Karpas-422 (cell line): Measurements from ENCODE around the gene RHOBTB1. TPM values are rescaled to one million over a fixed set of nuclear protein-coding genes. Genes with fewer than 3 reads are reported as not detected.

Experiments
- DNase-seq: peaks from one replicate; pipeline ENCODE4 v3.0.0-alpha.2; 2015
- H2AFZ ChIP-seq: fragments of 200-600 bp; sonication (generic); 2 replicates; pipeline ENCODE4 v1.6.1; 2014; ENCODE audit warnings: antibody characterized with exemption, low read length, mixed read lengths
- H3K27ac ChIP-seq: fragments of 200-600 bp; sonication (generic); 2 replicates; pipeline ENCODE4 v1.5.1; 2014; ENCODE audit warnings: mild to moderate bottlenecking, low read length, moderate library complexity
- H3K27me3 ChIP-seq: fragments of 200-600 bp; sonication (generic); 2 replicates; pipeline ENCODE4 v1.6.1; 2014; ENCODE audit warnings: low read length, mixed read lengths
- H3K36me3 ChIP-seq: fragments of 200-600 bp; sonication (generic); 2 replicates; pipeline ENCODE4 v1.6.1; 2014; ENCODE audit warnings: low read length, mixed read lengths; ENCODE audit not compliant: insufficient read depth
- H3K4me1 ChIP-seq: fragments of 200-600 bp; sonication (generic); 2 replicates; pipeline ENCODE4 v1.6.1; 2014; ENCODE audit warnings: mild to moderate bottlenecking, low read length, mixed read lengths
- H3K4me2 ChIP-seq: fragments of 200-600 bp; sonication (generic); 2 replicates; pipeline ENCODE4 v1.6.1; 2014; ENCODE audit warnings: low read length, low read depth, mild to moderate bottlenecking; ENCODE audit not compliant: poor library complexity, severe bottlenecking
- H3K4me3 ChIP-seq: fragments of 200-600 bp; sonication (generic); 2 replicates; pipeline ENCODE4 v1.5.1; 2014; ENCODE audit warnings: mild to moderate bottlenecking, antibody characterized with exemption, low read length, mixed read lengths
- H3K79me2 ChIP-seq: fragments of 200-600 bp; sonication (generic); 2 replicates; pipeline ENCODE4 v1.6.1; 2014; ENCODE audit warnings: mild to moderate bottlenecking, low read length, mixed read lengths
- H3K9ac ChIP-seq: fragments of 200-600 bp; sonication (generic); 2 replicates; pipeline ENCODE4 v1.6.0; 2014; ENCODE audit warnings: low read length
- H3K9me2 ChIP-seq: fragments of 200-600 bp; sonication (generic), shearing (Covaris generic); replicated peaks from 2 replicates; pipeline ENCODE4 v1.6.0; 2014; ENCODE audit warnings: mild to moderate bottlenecking, low read length, moderate library complexity; ENCODE audit not compliant: insufficient read depth
- H3K9me3 ChIP-seq: fragments of 300-700, 200-600 bp; sonication (generic); 2 replicates; pipeline ENCODE4 v1.6.1; 2014; ENCODE audit warnings: low read length, mixed read lengths
- H4K20me1 ChIP-seq: fragments of 200-600 bp; sonication (generic); 2 replicates; pipeline ENCODE4 v1.6.1; 2014; ENCODE audit warnings: mild to moderate bottlenecking, antibody characterized with exemption, low read length, low read depth; ENCODE audit not compliant: insufficient read depth
- total RNA-seq: library from RNA; depleted of rRNA; stranded (reverse); fragments of >200 nt; shearing (Covaris generic); gene quantifications from 2 replicates; pipeline ENCODE4 v1.2.3, GENCODE V29; 2014; ENCODE audit warnings: low replicate concordance

RHOBTB1 gene
- total RNA-seq, 1 experiment from 2014 or later = not detected

GRCh38 chr10:60942134-60942787 is 1.7 kb downstream of the RHOBTB1 start:
- H3K4me3 ChIP-seq = no peak overlapping the region
- no peaks in the 10 kb centered on the region for H3K27me3 ChIP-seq
- H3K27ac ChIP-seq = no peak overlapping the region
- H2AFZ ChIP-seq = no peak overlapping the region
- no peaks in the 10 kb centered on the region for H3K4me1 ChIP-seq
- no peaks in the 10 kb centered on the region for H4K20me1 ChIP-seq
- H3K9me3 ChIP-seq = no peaks in the 10 kb centered on the region
- H3K79me2 ChIP-seq = no peaks in the 10 kb centered on the region
- no peak overlapping the region for H3K4me2 ChIP-seq
- no peaks in the 10 kb centered on the region for H3K9me2 ChIP-seq
- no peak for DNase-seq
- H3K9ac ChIP-seq = no peak overlapping the region
- no peaks in the 10 kb centered on the region for H3K36me3 ChIP-seq

- Histone ChIP-seq H3K4me1 (no peaks in the 10 kb centered on the region), H3K79me2 (no peaks in the 10 kb centered on the region), H3K9ac (no peak overlapping the region), H3K4me2 (no peak overlapping the region), H4K20me1 (no peaks in the 10 kb centered on the region), H3K9me3 (no peaks in the 10 kb centered on the region), H3K36me3 (no peaks in the 10 kb centered on the region), H2AFZ (no peak overlapping the region), H3K27ac (no peak overlapping the region), H3K9me2 (no peaks in the 10 kb centered on the region), H3K27me3 (no peaks in the 10 kb centered on the region), H3K4me3 (no peak overlapping the region)
- DNase-seq = no peak
Observed at GRCh38 chr10:60940446-60940845, 3.5 kb downstream of the RHOBTB1 start.

GRCh38 chr10:60937784-60938654 is 6.0 kb downstream of the RHOBTB1 start:
- H3K79me2 ChIP-seq = no peaks in the 10 kb centered on the region
- H3K9ac ChIP-seq = no peak overlapping the region
- no peaks in the 10 kb centered on the region for H3K27me3 ChIP-seq
- no peaks in the 10 kb centered on the region for H4K20me1 ChIP-seq
- H3K9me3 ChIP-seq = no peaks in the 10 kb centered on the region
- no peak overlapping the region for H2AFZ ChIP-seq
- no peaks in the 10 kb centered on the region for H3K9me2 ChIP-seq
- H3K4me3 ChIP-seq = no peak overlapping the region
- no peak for DNase-seq
- no peaks in the 10 kb centered on the region for H3K36me3 ChIP-seq
- H3K27ac ChIP-seq = no peak overlapping the region
- no peak overlapping the region for H3K4me2 ChIP-seq
- H3K4me1 ChIP-seq = no peaks in the 10 kb centered on the region

GRCh38 chr10:60937022-60937421 is 7.0 kb downstream of the RHOBTB1 start:
- no peak for DNase-seq
- Histone ChIP-seq H3K4me2 (no peak overlapping the region), H3K9ac (no peak overlapping the region), H3K4me1 (no peaks in the 10 kb centered on the region), H3K9me3 (no peaks in the 10 kb centered on the region), H3K27ac (no peak overlapping the region), H3K36me3 (no peaks in the 10 kb centered on the region), H4K20me1 (no peaks in the 10 kb centered on the region), H3K27me3 (no peaks in the 10 kb centered on the region), H2AFZ (no peak overlapping the region), H3K9me2 (no peaks in the 10 kb centered on the region), H3K4me3 (no peak overlapping the region), H3K79me2 (no peaks in the 10 kb centered on the region)

- Histone ChIP-seq H3K79me2 (no peaks in the 10 kb centered on the region), H4K20me1 (no peaks in the 10 kb centered on the region), H3K9me3 (no peaks in the 10 kb centered on the region), H3K4me2 (no peak overlapping the region), H3K36me3 (no peaks in the 10 kb centered on the region), H2AFZ (no peak overlapping the region), H3K27me3 (no peaks in the 10 kb centered on the region), H3K4me1 (no peaks in the 10 kb centered on the region), H3K9me2 (no peaks in the 10 kb centered on the region), H3K4me3 (no peak overlapping the region), H3K27ac (no peak overlapping the region), H3K9ac (no peak overlapping the region)
- no peak for DNase-seq
Observed at GRCh38 chr10:60934215-60935175, 9.5 kb downstream of the RHOBTB1 start.

GRCh38 chr10:60932756-60933155 is 11.2 kb downstream of the RHOBTB1 start:
- H3K27ac ChIP-seq = no peak overlapping the region
- H4K20me1 ChIP-seq = no peaks in the 10 kb centered on the region
- no peaks in the 10 kb centered on the region for H3K9me2 ChIP-seq
- H3K27me3 ChIP-seq = no peaks in the 10 kb centered on the region
- no peak overlapping the region for H3K4me2 ChIP-seq
- DNase-seq = no peak
- no peaks in the 10 kb centered on the region for H3K9me3 ChIP-seq
- H3K36me3 ChIP-seq = no peaks in the 10 kb centered on the region
- no peak overlapping the region for H3K9ac ChIP-seq
- H3K4me3 ChIP-seq = no peak overlapping the region
- no peaks in the 10 kb centered on the region for H3K79me2 ChIP-seq
- no peaks in the 10 kb centered on the region for H3K4me1 ChIP-seq
- no peak overlapping the region for H2AFZ ChIP-seq

- no peak overlapping the region for H2AFZ ChIP-seq
- H3K4me1 ChIP-seq = no peaks in the 10 kb centered on the region
- H3K4me2 ChIP-seq = no peak overlapping the region
- H4K20me1 ChIP-seq = no peaks in the 10 kb centered on the region
- H3K27me3 ChIP-seq = no peaks in the 10 kb centered on the region
- H3K4me3 ChIP-seq = no peak overlapping the region
- H3K9me2 ChIP-seq = no peaks in the 10 kb centered on the region
- no peak overlapping the region for H3K9ac ChIP-seq
- no peaks in the 10 kb centered on the region for H3K9me3 ChIP-seq
- no peaks in the 10 kb centered on the region for H3K79me2 ChIP-seq
- H3K27ac ChIP-seq = no peak overlapping the region
- no peak for DNase-seq
- no peaks in the 10 kb centered on the region for H3K36me3 ChIP-seq
Observed at GRCh38 chr10:60930237-60930636, 13.7 kb downstream of the RHOBTB1 start.

GRCh38 chr10:60921633-60922032 is 22.4 kb downstream of the RHOBTB1 start:
- no peaks in the 10 kb centered on the region for H3K9me3 ChIP-seq
- no peak overlapping the region for H3K9ac ChIP-seq
- no peaks in the 10 kb centered on the region for H3K27me3 ChIP-seq
- no peaks in the 10 kb centered on the region for H3K79me2 ChIP-seq
- no peaks in the 10 kb centered on the region for H4K20me1 ChIP-seq
- no peaks in the 10 kb centered on the region for H3K4me1 ChIP-seq
- no peak overlapping the region for H3K4me2 ChIP-seq
- DNase-seq = no peak
- H3K4me3 ChIP-seq = no peak overlapping the region
- no peaks in the 10 kb centered on the region for H3K36me3 ChIP-seq
- H3K27ac ChIP-seq = no peak overlapping the region
- no peaks in the 10 kb centered on the region for H3K9me2 ChIP-seq
- H2AFZ ChIP-seq = no peak overlapping the region
